Body of pancreas (tissue), 4 donors: ENCODE data around the gene FHL2.

Experiments
- POLR2A ChIP-seq, 3 donors: fragments of 450-650 bp; IDR thresholded peaks; one replicate each; pipeline ENCODE4 v1.6.1; 2016; ENCODE audit warnings: antibody characterized with exemption in 3 of 3, mild to moderate bottlenecking in 2 of 3
- TF ChIP-seq, protein P1 (sequence below), 7 experiments: fragments of 450-650 bp in 4 of 7; fragments of 200-600 bp in 3 of 7; sonication (generic) in 3 of 7; IDR thresholded peaks; one replicate each; pipeline ENCODE4 v1.5.1; 2016 to 2019; ENCODE audit warnings: antibody characterized with exemption in 7 of 7

- TF ChIP-seq, protein P1, sequence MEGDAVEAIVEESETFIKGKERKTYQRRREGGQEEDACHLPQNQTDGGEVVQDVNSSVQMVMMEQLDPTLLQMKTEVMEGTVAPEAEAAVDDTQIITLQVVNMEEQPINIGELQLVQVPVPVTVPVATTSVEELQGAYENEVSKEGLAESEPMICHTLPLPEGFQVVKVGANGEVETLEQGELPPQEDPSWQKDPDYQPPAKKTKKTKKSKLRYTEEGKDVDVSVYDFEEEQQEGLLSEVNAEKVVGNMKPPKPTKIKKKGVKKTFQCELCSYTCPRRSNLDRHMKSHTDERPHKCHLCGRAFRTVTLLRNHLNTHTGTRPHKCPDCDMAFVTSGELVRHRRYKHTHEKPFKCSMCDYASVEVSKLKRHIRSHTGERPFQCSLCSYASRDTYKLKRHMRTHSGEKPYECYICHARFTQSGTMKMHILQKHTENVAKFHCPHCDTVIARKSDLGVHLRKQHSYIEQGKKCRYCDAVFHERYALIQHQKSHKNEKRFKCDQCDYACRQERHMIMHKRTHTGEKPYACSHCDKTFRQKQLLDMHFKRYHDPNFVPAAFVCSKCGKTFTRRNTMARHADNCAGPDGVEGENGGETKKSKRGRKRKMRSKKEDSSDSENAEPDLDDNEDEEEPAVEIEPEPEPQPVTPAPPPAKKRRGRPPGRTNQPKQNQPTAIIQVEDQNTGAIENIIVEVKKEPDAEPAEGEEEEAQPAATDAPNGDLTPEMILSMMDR (IDR thresholded peaks at IDR 0.05), result no peak
- TF ChIP-seq POLR2A (IDR thresholded peaks at IDR 0.05), result no peak
Observed at GRCh38 chr2:105368759-105369408, 30.0 kb downstream of the FHL2 start.
